Measurements from ENCODE around the gene PTPRN2.
"Not testable (repeated sequence)": the region's sequence is repeated elsewhere in the genome, so short reads cannot be mapped to it uniquely, and the experiment has no call there.

PTPRN2 gene

DNA sequence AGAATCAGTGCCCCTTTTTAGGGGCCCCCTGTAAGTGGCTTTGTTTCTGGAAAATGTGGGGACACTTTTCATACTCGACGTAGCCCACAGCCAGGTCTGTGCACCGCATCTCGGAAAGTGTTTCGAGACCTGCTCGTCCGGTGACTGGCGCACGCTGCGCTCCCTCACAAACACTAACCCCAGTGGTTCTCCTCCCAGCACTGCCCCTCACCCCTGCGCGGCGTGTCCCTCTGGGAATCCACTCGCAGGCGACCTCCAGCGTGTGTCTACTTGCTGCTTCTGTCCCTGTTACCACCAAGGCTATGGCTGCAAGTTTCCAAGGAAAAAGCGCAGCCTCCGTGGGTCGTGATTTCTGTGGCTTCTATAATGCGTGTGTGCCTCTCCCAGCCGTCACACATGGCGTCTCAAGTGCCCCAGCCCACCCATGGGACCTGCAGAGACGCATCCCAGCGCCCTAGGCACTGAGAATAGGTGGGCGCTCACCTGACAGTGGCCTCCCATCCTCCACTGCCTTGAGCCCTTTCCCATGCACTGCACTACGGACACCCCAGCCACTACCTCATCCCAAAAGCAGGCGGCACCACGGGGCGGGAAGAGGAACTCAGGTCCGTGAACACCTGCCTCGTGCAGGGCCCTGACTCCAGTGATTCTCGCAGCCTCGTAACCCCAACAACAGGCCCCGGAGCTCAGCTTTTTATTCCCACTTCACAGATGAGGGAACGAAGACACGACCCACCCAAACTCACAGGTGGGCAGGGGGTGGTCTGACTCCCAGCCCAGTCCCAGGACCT is 49.3 kb downstream of the PTPRN2 start:
- no peak for FAIRE-seq
- TF ChIP-seq, protein P1, sequence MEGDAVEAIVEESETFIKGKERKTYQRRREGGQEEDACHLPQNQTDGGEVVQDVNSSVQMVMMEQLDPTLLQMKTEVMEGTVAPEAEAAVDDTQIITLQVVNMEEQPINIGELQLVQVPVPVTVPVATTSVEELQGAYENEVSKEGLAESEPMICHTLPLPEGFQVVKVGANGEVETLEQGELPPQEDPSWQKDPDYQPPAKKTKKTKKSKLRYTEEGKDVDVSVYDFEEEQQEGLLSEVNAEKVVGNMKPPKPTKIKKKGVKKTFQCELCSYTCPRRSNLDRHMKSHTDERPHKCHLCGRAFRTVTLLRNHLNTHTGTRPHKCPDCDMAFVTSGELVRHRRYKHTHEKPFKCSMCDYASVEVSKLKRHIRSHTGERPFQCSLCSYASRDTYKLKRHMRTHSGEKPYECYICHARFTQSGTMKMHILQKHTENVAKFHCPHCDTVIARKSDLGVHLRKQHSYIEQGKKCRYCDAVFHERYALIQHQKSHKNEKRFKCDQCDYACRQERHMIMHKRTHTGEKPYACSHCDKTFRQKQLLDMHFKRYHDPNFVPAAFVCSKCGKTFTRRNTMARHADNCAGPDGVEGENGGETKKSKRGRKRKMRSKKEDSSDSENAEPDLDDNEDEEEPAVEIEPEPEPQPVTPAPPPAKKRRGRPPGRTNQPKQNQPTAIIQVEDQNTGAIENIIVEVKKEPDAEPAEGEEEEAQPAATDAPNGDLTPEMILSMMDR (IDR thresholded peaks at IDR 0.05; ENCODE audit: insufficient read depth, missing control alignments) = no peak
- DNase-seq (ENCODE audit: insufficient read length, low spot score) = no peak

DNA sequence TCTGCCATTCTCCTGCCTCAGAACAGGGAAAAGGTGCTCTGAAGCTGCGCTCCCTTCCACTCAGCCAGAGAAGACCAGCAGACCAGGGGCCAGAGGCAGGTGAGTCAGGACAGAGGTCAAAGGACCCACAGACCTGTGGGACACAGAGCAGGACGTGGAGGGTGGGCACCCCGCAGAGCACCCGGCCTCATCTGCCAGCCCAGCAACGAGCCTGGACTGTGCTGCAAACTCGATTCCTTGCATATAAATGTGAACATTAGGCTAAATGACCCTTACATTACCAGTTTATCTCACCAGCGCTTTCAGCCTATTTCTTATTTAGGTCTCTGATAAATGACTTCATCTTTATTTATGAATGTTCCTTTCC is 50.1 kb downstream of the PTPRN2 start:
- TF ChIP-seq, protein P1 (IDR thresholded peaks at IDR 0.05; ENCODE audit: insufficient read depth, missing control alignments) = no peak
- DNase-seq (ENCODE audit: insufficient read length, low spot score) (no peak), FAIRE-seq (no peak)

DNA sequence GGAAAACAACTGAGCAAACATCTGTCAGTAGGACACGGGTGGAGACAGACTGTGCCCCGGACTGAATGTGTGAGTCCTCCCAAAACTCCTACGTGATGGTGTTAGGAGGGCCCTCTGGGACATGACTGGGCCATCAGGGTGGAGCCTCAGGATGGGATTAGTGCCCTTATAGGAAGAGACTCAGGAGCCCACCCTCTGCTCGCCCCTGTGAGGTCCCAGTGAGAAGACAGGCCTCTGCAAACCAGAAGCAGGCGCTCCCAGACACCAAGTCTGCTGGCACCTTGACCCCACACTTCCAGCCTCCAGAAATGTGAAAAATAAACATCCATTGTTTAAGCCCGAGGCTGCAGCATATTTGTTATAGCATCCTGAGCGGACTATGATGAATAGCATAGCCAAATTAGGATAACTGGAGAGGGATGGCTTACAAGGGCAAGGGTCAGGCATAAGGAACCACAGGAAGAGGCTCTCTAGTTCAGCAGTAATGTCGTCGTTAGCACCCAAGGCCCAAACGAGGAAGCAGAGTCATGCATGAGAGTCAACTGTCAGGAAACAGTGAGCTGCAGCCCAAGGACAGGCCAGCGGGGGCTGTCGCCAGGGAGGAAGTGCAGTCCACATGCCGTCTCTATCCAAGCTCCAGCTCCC is 50.6 kb downstream of the PTPRN2 start:
- DNase-seq (ENCODE audit: insufficient read length, low spot score) (no peak), FAIRE-seq (no peak)
- TF ChIP-seq, protein P1 (IDR thresholded peaks at IDR 0.05; ENCODE audit: insufficient read depth, missing control alignments) = no peak

DNA sequence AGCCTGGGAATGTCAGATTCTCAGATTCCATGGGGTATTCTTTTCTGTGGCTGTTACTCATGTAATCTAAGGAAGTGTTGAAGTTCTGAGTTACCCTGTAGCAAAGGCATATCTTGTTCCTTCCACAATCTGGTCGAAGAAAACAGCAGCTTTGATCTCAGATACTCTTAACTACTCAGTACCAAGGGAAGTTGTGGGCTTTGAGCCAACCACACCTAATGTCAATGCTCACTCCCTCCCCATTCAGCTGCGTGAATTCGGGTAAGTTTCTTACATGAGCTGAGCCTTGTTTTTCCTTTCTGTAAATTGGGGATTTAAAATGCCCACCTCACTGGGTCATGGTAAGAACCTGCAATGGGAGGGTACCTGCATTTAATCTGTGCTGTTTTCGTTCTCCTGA is 52.5 kb downstream of the PTPRN2 start:
- DNase-seq (ENCODE audit: insufficient read length, low spot score) (no peak), FAIRE-seq (no peak)
- TF ChIP-seq, protein P1 (IDR thresholded peaks at IDR 0.05; ENCODE audit: insufficient read depth, missing control alignments) = no peak

DNA sequence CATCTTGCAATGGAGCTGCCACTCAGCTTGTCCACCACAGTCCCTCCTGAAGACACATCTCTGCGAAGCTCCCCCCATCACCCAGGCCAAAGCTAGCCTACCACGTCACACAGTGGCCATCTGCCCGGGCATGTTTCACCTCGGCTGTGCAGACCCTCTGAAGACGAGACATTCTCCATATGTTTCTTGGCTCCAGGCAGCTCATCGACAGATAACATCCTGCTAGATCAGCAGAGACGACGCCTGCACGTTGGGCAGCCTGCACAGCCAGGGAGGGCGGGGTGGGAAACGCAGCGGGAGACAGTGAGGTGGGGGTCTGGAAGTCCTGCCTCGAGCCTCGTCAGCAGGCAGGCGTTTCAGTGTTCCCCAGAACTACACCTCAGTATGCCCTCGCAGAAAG is 53.0 kb downstream of the PTPRN2 start:
- no peak for DNase-seq (ENCODE audit: insufficient read length, low spot score)
- FAIRE-seq = no peak
- TF ChIP-seq, protein P1 (IDR thresholded peaks at IDR 0.05; ENCODE audit: insufficient read depth, missing control alignments) = no peak

DNA sequence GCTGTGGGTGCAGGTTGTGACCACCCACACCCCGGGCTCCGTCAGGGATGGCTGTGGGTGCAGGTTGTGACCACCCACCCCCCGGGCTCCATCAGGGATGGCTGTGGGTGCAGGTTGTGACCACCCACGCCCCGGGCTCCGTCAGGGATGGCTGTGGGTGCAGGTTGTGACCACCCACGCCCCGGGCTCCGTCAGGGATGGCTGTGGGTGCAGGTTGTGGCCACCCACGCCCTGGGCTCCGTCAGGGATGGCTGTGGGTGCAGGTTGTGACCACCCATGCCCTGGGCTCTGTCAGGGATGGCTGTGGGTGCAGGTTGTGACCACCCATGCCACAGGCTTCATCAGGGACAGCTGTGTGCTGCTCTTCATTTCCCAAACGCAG is 53.5 kb downstream of the PTPRN2 start:
- FAIRE-seq; DNase-seq (ENCODE audit: insufficient read length, low spot score): not testable (repeated sequence)

DNA sequence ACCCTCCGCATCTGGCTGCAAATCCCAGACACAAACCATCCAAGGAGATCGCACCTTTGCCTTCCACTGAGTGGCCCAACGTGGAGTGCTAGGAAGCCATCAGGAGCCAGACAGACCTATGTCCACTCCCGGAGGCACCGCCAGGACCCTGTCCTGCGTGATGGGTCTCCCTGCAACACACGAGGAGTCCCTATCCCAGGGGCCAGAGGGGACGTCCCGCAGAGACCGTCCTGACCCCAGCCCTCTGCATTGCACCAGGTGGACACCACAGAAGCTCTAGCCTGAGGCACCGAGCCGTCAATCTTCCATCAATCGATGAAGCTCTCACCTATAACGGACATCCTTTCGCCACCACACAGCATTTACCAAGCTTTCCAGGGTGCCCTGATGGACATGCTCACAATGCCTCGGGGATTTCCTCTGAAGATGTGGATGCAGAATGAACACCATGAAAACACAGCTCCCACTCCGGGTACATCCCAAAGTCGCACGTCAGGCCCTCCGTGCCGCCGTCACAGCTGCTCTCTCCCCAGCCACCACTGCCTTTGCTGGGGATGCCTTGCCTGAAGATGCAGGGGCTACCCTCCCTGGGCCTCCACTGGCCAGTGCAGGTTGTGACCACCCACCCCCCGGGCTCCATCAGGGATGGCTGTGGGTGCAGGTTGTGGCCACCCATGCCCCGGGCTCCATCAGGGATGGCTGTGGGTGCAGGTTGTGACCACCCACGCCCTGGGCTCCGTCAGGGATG is 54.1 kb downstream of the PTPRN2 start:
- FAIRE-seq (no peak), DNase-seq (ENCODE audit: insufficient read length, low spot score) (no peak)
- TF ChIP-seq, protein P1 (IDR thresholded peaks at IDR 0.05; ENCODE audit: insufficient read depth, missing control alignments) = no peak
